Glutamatergic neuron (in vitro differentiated cells): Measurements from ENCODE around the gene GCGR. TPM values are rescaled to one million over a fixed set of nuclear protein-coding genes. Genes with fewer than 3 reads are reported as not detected.

ENCODE experiments used
- DNase-seq: peaks from one replicate; pipeline ENCODE4 v3.0.0; 2022
- H3K27ac Mint-ChIP-seq: one replicate; pipeline ENCODE4 v1.8.0; 2020; ENCODE audit warnings: mild to moderate bottlenecking, mixed read lengths, inconsistent platforms; ENCODE audit not compliant: unreplicated experiment
- H3K27me3 Mint-ChIP-seq: one replicate; pipeline ENCODE4 v1.8.0; 2020; ENCODE audit warnings: mild to moderate bottlenecking, moderate library complexity, mixed read lengths, inconsistent platforms; ENCODE audit not compliant: unreplicated experiment
- H3K36me3 Mint-ChIP-seq: one replicate; pipeline ENCODE4 v1.8.0; 2020; ENCODE audit warnings: mild to moderate bottlenecking, mixed read lengths, inconsistent platforms; ENCODE audit not compliant: unreplicated experiment
- H3K4me1 Mint-ChIP-seq: one replicate; pipeline ENCODE4 v1.8.0; 2020; ENCODE audit warnings: mild to moderate bottlenecking, low read depth, mixed read lengths, inconsistent platforms; ENCODE audit not compliant: unreplicated experiment
- H3K4me3 Mint-ChIP-seq: one replicate; pipeline ENCODE4 v1.8.0; 2020; ENCODE audit warnings: mild to moderate bottlenecking, mixed read lengths, inconsistent platforms; ENCODE audit not compliant: unreplicated experiment
- H3K9me3 Mint-ChIP-seq: one replicate; pipeline ENCODE4 v1.8.0; 2020; ENCODE audit warnings: mild to moderate bottlenecking, moderate library complexity, mixed read lengths, inconsistent platforms; ENCODE audit not compliant: unreplicated experiment
- total RNA-seq: library from RNA; stranded (reverse); fragmentation: NEBNext Ultra II Directional; extraction: Animal tissue kit (Norgen Biotek cat#: 25700); gene quantifications from one replicate; pipeline ENCODE4 v1.2.1, GENCODE V29; 2021; ENCODE audit not compliant: unreplicated experiment
- TF ChIP-seq, protein P1 (sequence below): fragments of 200-600 bp; sonication (generic); IDR thresholded peaks from one replicate; pipeline ENCODE4 v1.5.0; 2021; ENCODE audit not compliant: partially characterized antibody, unreplicated experiment

Gene GCGR
- total RNA-seq, 1 donor from 2014 or later = 6.7 TPM

DNA sequence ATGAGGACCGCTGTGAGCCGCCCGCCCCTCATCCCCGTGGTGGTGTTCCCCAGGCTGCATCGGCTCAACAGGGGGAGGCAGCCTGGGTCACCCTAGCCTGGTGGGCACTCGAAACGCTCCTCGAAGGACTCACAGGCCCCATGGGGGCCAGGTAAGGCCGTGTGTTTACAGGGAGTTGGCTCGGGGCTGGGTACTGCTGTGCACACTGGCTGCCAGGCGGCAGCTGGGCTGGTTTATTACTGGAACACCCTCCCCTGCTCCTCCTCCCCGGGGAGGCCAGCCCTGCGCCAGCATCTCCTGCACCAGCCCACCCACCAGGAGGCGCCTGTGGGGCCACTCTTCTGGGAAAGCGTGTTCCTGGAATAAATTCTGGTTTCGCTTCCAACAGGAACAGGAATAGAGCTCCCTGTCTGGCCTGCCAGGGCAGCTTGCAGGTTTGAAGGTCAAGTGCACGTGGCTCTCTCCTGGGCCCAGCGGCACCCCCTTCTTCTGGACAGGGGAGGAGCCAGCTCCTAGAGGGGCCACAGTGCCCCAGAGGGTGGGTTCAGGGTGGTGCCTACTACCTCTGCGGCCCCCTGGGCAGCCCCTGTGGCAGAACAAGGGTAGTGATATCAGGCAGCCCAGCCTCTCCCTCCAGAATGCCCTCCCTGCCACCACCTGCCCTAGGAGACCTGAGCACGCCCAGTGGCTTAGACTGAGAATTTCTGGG lies 17.8 kb downstream of the GCGR start:
- H3K9me3 Mint-ChIP-seq = peaks cover 3% of the 10 kb centered on the region
- TF ChIP-seq, protein P1, sequence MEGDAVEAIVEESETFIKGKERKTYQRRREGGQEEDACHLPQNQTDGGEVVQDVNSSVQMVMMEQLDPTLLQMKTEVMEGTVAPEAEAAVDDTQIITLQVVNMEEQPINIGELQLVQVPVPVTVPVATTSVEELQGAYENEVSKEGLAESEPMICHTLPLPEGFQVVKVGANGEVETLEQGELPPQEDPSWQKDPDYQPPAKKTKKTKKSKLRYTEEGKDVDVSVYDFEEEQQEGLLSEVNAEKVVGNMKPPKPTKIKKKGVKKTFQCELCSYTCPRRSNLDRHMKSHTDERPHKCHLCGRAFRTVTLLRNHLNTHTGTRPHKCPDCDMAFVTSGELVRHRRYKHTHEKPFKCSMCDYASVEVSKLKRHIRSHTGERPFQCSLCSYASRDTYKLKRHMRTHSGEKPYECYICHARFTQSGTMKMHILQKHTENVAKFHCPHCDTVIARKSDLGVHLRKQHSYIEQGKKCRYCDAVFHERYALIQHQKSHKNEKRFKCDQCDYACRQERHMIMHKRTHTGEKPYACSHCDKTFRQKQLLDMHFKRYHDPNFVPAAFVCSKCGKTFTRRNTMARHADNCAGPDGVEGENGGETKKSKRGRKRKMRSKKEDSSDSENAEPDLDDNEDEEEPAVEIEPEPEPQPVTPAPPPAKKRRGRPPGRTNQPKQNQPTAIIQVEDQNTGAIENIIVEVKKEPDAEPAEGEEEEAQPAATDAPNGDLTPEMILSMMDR = no peak
- H3K4me3 Mint-ChIP-seq = no peak overlapping the region
- peaks cover 4% of the 10 kb centered on the region for H3K4me1 Mint-ChIP-seq
- H3K27ac Mint-ChIP-seq = no peak overlapping the region
- H3K36me3 Mint-ChIP-seq = no peaks in the 10 kb centered on the region
- peaks cover 9% of the 10 kb centered on the region for H3K27me3 Mint-ChIP-seq
- DNase-seq = peak; percentile 75

DNA sequence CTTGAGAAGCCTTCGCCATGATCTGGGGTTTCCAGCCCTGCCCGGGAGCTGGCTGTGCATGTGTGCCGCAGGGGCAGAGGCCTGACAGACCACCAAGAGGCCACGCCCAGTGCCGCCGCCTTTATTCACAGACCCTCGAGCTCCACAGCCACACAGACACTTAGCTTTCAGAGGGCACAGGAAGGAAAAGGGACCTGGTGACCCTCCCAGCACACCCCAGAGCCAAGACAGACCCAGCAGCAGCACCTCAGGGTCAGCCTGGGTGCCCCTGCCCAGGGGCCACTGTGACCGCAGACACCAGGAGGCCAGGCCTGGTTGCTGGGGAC lies 18.3 kb downstream of the GCGR start:
- H3K4me3 Mint-ChIP-seq = no peak overlapping the region
- no peak overlapping the region for H3K27ac Mint-ChIP-seq
- no peaks in the 10 kb centered on the region for H3K36me3 Mint-ChIP-seq
- DNase-seq = no peak
- H3K9me3 Mint-ChIP-seq = peaks cover 3% of the 10 kb centered on the region
- TF ChIP-seq, protein P1 = no peak
- H3K27me3 Mint-ChIP-seq = peaks cover 7% of the 10 kb centered on the region
- H3K4me1 Mint-ChIP-seq = peaks cover 4% of the 10 kb centered on the region

DNA sequence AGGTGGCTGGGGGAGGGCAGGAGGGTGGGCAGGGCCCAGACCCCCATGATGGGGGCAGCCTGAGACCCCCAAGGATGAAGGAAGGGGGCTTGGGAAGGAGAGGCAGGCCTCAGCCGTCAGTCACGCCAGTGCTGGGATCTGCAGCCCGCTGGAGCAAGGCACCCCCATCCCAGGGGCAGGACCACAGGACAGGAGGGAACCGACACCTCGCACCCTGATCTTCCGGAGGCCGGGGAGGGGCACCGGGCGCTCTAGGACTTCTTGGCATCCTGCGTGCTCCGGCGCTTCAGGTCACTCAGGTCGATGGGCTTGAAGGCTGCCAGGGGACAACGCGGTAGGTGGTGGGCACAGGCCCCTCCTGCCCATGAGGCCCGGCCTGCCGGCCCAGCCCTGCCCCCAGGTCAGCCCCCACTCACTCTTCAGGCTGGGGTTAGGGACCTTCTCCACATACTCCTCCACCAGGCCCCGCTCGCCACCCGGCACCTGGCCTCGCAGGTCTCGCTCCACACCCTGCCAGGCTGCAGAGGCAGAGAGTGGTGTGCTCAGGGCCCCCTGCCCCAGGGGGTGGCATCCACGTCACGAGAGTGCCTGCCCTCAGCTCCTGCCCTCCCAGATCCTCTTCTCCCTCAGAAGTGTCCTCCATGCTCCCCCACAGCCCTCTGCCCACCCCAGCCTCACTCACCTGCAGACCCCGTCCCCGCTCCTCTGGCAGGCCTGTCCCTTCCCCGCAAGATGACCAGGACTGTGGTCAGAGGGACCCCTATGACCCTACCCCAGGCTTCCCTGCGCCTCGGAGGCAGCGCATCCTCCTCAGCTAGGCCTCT lies 19.3 kb downstream of the GCGR start:
- no peak for DNase-seq
- Mint-ChIP-seq H3K4me1 (peaks cover 6% of the 10 kb centered on the region), H3K27ac (no peak overlapping the region)

DNA sequence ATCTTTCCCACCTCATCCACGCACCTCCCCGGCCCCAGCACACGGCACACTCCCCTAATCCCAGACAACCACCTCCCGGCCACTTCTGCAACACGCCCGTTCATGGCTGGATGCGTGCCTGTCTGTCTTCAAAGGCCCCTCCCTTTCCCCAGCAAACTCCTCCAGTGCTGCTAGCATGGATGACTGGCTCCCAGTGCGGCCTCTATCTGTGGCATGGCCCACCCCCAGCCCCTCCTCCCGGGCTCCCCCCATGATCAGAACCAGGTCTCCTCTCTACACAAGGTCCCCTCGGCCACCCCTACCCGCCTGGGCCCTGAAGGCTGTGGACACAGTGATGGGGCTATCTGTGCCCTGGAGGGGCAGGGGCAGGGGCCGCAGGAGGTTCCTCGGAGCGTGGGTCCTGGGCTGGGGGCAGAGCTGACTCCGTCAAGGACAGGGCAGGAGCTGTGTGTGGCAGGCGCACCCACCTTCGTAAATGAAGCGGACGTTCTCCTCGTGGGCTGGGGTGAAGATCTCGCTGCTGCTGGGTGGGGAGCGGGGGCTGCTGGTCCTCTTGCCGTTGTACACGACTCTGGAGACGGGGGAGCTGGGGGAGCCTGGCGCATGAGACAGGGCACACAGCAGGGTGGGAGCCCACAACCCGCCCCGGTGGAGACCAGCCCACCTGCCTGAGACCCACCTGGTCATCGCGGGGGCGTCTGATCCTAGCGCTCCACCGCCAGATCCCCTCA lies 20.0 kb downstream of the GCGR start:
- no peaks in the 10 kb centered on the region for H3K9me3 Mint-ChIP-seq
- H3K36me3 Mint-ChIP-seq = no peaks in the 10 kb centered on the region
- peaks cover 9% of the 10 kb centered on the region for H3K4me1 Mint-ChIP-seq
- TF ChIP-seq, protein P1 = no peak
- DNase-seq = no peak
- H3K27me3 Mint-ChIP-seq = peaks cover 7% of the 10 kb centered on the region
- H3K27ac Mint-ChIP-seq = no peak overlapping the region
- H3K4me3 Mint-ChIP-seq = no peak overlapping the region

More for the DNA sequence above, 19.3 kb downstream of the GCGR start:
- no peak overlapping the region for H3K4me3 Mint-ChIP-seq
- TF ChIP-seq, protein P1 = no peak
- H3K36me3 Mint-ChIP-seq = no peaks in the 10 kb centered on the region
- no peaks in the 10 kb centered on the region for H3K9me3 Mint-ChIP-seq
- H3K27me3 Mint-ChIP-seq = peaks cover 7% of the 10 kb centered on the region
